Stimulated activated CD8-positive, alpha-beta memory T cell treated with anti-CD3 and anti-CD28 coated beads, Interleukin-12 subunit alpha, Interleukin-12 subunit beta, amount 100 ng/mL, for 24 hours (primary cell): ENCODE results near the gene ATXN7.

Source experiments
- DNase-seq: peaks from one replicate; pipeline ENCODE4 v3.0.0-alpha.2; 2020; ENCODE audit errors: extremely low read depth

Gene ATXN7

GRCh38 chr3:63986146-63986545 lies 122.5 kb downstream of the ATXN7 start:
- no peak for DNase-seq

- no peak for DNase-seq
Measured at GRCh38 chr3:63986831-63987230, 123.2 kb downstream of the ATXN7 start.

DNA sequence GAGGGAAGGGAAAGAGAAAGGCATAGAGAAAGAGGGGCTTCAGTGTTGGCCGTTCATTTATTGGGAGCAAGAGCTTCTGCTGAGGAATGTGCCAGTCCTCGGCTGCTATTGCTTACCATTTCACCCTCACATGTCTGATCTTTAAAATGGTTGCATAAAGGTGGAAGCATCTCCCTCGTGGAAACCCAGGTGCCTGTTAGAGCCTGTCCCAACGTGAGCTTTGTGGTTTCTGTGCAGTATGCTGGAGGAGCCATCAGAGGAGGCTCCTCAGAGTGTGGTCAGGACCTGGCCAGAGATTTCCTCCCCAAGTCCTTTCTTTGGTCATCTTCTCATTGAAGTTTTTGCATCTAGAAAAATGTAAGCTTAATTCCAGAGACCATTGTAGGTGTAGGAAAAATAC lies 125.3 kb downstream of the ATXN7 start:
- no peak for DNase-seq

DNA sequence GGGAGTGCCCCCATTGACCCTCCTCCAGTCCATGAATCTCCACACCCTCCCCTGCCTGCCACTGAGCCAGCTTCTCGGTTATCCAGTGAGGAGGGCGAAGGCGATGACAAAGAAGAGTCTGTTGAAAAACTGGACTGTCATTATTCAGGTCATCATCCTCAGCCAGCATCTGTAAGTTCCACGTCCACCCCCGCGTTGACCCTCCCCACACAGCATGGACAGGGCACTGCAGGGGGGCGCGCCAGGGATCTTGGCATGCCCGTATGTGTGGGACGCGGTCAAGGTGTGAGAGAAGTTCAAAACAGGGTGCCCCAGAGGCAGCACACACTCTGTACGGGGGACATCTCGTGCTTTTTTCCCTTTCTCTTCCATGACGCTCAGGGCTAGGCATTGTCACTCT lies 126.5 kb downstream of the ATXN7 start:
- no peak for DNase-seq

DNA sequence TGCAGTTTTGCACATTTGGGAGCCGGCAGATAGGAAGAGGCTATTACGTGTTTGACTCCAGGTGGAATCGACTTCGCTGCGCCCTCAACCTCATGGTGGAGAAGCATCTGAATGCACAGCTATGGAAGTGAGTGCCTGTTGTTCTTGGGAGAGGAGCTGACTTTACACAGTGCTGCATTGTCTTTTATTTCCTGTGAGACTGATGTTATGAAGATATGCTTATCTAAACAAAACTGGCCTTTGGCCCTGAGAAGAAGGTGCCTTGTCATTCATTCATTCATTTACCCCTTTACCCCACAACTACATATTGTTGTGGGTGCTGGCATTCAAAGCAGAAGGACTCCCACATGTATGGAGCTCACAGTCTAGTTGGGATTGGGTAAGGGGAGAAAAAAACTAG lies 127.1 kb downstream of the ATXN7 start:
- no peak for DNase-seq

- DNase-seq = no peak
Measured at GRCh38 chr3:63991666-63992065, 128.0 kb downstream of the ATXN7 start.

DNA sequence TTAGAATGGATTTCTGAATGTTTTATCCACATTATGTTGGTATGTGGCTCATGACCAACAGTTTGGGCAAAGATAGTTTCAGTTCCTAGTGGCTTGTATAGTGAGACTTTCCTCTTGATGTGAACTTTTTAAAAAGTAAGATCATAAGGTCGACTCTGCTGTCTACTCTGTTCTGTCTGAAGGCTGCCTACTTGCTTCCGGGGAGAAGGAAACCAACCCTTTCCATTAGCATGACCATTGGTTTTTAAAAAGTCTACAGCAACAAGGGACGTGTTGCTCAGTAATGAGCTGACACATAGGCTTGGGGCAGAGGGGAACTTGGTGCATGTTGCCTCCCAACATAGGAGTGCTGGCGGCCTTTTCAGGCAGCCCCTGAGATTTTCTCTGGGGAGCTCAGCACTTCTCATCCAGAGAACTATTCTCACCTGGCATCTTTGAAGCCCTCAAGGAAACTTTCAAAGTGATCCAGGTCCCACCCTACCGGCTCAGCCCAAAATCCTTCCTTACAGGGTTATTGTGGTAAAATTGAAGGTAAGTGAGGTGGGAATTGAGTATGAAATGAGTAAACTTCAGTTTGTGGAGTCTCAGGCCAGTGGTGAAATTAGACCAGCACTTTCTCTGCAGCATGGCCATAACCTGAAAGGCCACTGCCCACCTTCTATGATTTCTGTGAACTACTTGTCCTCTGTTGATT lies 129.0 kb downstream of the ATXN7 start:
- DNase-seq = no peak

DNA sequence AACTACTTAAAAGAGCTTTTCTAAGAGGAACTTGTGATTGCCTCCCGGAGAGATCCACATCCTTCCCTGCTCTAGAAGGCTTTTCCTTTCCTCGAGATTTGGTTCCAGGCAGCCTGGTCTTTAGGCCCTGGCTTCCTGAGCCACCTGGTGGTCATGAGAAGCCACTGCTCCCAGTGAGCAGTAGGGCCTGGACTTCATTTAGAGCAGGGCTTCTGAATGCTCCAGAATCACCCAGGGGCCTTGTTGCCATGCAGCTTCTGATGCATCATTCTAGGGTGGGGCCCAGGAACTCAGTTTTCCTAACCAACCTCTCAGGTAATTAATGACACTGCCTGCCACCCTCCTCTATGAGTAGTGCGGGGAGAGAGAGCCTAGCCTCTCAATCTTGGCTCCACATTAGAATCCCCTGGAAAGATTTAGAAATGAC lies 130.0 kb downstream of the ATXN7 start:
- no peak for DNase-seq

DNA sequence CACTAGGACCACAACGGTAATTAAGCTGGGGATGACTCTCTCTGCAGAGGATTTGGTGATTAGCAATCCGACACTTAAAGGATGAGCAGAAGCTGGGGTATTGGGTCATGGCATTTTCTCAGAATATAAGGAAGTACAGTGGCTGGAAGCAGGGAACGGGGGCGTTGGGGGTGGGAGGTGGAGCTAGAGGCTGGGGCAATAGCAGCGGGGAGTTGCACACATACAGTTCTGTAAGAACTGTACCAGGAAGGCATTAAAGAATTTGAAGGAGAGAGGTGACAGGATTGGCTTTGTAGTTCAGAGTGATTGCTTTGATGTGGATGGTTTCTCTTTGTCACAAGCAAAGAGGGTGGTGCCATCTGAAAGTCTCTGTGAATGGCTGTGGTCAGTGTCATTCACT lies 131.4 kb downstream of the ATXN7 start:
- no peak for DNase-seq

DNA sequence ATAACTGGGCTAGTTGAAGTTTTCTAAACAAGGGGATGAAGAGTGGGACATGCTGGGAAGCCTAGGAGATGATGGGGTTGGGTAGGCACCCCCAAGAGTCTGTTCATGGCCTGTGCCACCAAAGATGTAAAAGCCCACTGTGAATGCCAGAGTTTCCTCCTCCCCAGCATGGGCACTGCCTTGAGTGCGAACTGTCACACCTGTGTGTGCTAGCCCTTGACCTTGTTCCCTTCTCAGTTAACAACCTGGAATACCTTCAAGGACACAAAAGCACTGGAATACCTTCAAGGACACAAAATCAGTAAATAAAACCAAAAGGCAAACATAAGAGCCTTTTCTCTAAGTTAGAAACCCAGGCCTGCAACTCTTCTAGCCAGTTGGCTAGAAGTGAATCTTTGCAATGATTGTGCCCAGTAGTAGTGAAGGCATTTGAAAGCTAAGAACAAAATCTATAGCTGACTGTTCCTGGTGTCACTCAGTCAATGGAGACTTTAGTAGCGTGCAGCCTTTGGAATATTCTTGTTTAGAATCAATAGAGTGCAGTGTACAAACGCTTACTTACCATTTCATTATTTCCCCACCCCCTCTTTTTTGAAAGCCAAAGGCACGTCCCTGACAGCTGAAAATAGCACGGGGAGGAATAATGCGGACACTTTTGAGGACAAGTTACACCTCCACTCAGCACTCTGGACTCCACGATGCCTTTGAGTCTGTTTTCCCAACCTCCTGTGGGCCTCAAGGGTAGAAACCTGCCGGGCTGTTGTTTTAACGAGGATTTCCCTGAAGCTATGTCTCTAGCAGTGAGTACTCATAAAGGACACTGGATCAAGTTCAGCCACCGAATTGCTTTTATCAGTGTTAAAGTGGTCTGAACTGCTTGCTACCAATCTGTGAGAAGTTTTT lies 135.4 kb downstream of the ATXN7 start:
- no peak for DNase-seq

DNA sequence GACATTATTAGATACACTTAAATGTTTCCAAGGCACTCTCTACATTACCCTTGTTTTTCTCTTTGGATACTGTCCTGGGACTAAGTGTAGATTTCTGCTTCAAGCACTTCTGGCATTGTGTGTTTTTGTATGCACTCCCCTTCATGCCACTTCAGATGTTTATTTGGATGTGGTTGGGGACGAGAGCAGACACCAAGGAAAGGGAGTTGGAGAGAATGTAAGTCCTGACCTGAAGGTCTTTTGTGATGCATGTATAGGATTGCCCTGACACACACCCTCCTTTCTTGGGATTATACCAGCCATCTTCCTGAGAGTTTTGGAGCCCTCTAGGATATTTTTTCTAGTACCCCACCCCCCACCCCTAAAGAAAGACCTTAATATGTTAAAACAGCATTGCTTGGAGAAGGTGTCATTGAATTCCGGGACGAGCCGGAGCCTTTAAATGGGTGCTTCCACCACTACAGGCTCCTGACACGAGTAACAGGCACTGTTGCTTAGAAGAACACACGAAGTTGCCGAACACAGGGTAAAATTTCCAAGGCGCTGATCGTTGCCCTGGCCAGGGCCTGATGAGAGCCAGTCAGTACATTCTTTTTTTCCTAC lies 136.9 kb downstream of the ATXN7 start:
- DNase-seq = no peak

DNA sequence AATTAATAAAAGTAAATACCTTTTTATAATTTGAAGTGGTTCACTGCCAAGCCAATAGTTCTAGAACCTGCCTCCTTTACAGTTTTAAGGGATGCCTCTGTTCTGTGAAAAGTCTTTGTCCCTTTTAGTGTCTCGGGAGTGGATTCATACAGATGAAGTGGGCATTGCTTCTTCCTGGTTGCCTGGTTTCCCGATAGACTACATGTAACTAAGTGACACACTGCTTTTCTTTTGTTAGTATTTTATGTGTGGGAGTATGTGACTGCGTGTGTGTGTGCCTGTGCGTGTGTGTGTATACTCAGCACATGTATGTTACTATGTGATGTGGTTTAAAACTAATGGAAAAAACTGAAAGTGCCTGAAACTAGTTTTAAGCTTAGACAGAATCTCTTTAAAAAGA lies 138.6 kb downstream of the ATXN7 start:
- no peak for DNase-seq

DNA sequence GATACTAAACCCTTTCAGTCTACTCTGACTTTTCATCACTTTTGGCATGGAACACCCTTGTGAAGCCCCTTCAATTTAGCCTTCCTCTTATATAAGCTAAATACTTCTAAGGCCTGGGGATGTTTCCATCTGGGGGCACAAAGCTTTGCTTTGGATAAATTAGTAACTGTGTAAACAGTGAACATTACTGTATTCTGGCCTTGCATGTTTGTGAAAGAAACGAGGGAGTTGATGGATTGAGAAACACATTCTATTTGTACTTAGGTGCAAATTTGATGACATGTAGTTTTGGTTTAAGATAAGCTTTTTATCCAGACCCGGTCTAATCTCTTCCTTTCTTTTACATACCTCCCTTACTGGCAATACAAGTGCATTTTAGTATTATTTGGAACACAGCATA lies 139.9 kb downstream of the ATXN7 start:
- no peak for DNase-seq

- no peak for DNase-seq
Measured at GRCh38 chr3:64008017-64008416, 144.3 kb downstream of the ATXN7 start.

DNA sequence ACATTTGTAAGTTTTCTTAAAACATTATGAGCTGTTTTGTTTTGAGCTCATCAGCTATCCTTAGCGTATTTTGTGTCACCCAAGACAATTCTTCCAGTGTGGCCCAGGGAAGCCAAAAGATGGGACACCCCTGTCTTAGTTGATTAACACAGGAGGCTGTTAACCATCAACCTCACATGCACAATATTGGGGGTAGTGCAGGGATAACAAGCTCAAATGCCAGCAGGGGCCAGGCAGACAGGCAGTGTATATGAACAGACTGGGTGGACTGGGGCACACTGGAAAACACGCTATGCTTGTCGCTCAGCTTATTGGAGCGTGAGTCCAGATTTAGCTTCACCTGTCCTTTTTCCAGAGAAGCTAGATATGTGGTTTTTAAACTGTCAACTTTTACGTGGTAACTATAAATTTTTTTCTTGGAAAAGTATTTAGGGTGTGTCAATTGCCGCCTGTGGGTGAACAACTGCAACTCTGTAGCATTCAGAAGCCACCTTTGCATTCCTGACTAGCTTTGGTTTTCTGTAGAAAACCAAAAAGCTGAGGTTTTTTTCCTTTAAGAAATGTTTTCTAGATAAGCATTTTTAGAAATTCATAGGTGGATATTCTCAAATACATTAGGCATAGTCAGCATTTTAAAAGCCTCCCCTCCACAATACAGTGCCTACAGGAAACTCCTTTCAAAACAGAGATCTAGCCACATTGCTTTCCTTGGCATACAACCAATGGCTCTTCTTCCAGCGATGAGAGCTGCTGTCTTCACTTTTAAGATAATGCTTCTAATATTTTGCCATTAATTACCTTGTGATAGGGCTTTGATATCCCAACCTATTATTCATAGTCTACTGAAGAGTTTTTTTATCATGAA lies 145.1 kb downstream of the ATXN7 start:
- DNase-seq = no peak

GRCh38 chr3:64009528-64009927 lies 145.9 kb downstream of the ATXN7 start:
- no peak for DNase-seq

DNA sequence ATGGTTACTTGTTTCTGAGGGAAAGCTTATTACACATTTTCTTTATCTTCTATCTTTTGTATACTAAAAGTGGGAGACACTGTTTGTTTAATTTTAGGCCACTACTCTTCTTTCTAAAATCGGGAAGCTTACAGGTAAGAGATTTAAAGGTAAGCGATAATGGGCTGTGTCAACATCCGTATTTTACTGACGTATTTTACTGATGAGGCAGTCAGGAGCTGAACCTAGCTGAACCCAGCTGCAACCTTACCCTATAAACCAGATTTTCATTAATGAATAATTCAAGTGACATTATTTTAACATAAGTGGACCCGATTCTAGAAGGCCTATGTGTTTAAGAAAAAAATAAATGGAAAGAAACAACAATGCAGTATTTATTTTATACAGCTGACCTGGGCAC lies 146.5 kb downstream of the ATXN7 start:
- DNase-seq = no peak

DNA sequence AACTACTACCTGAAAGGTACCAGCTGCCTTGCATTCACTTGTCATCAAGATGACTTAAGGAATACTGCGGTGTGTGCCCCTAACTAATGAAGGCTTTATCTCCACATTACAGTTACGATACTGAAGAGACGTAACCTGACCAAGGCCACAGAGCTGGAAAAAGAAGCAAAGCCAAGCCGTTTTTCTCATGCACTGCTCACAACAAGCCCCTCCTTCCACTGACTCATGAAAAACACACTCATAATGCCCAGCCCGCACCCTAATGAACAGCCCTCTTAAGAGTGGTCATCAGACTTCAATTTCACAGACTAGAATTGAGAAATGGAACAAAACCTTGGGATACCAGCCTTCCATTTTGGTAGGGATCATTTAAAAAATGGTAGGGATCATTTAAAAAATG lies 148.0 kb downstream of the ATXN7 start:
- no peak for DNase-seq

DNA sequence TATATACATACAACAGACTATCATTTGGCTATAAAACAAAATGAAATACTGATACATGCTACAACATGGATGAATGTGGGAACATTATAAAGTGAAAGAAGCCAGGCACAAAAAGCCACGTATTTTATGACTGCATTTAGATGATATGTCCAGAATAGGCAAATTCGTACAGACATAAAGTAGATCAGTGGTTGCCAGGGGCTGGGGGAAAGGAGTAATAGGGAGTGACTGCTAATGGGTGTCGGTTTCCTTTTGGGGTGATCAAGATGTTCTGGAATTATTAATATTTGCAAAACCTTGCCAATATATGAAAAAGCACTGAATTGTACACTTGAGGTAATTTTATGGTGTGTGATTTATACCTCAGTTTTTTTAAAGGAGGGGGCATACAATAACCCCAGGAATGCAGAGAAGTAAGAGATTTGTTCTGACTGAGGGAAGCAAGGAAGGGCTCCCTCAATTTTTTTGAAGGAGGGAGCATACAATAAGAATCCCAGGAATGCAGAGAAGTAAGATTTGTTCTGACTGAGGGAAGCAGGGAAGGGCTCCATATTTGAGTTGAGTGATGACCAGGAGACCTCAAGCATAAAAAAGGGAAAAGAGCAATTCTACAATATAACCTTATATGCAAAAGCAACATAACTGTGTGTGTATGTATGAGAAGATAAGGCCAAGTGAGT lies 153.4 kb downstream of the ATXN7 start:
- DNase-seq = no peak

DNA sequence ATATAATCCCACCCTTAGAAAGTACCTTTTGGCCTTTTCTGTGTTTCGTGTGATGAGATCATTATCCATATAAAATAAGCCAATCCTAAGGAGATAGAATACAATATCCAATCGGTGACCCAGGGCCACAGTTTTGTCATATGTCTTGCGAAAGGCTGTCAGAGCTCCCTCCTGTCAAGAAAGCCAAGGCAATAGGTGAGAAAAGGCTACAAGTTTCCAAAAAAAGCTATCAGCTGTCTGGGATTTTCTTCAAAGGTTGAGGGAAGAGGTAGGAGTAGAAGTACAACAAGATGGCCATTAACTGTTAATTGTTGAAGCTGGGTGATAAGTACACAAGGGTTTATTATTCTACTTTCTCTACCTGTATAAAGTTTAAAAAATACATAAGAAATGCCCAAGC lies 155.6 kb downstream of the ATXN7 start:
- no peak for DNase-seq

- no peak for DNase-seq
Measured at GRCh38 chr3:64019879-64020278, 156.2 kb downstream of the ATXN7 start.
